Right ventricle myocardium superior (tissue), 1 donor: Measurements from ENCODE around the gene CTBP2. TPM values are rescaled to one million over a fixed set of nuclear protein-coding genes. Genes with fewer than 3 reads are reported as not detected.

ENCODE experiments used
- ATAC-seq: fragments of 200-7000 bp; cut with Tn5 transposase; one replicate; pipeline ENCODE4 v1.9.1; 2020; ENCODE audit warnings: mild to moderate bottlenecking; ENCODE audit not compliant: poor library complexity
- DNase-seq: peaks from one replicate; pipeline ENCODE4 v3.0.0-alpha.2; 2020
- intact Hi-C: fragments of 100-400 bp; cut with DNase I; formaldehyde crosslinking; loops from one replicate; pipeline ENCODE4 v1.11.2; 2022
- total RNA-seq: library from RNA; stranded (reverse); fragmentation: NEBNext Ultra II Directional; extraction: Animal tissue kit (Norgen Biotek cat#: 25700); gene quantifications from one replicate; pipeline ENCODE4 v1.2.1, GENCODE V29; 2021
- donor health status: DM: no; HTN: yes; CAD: no; lungs with severe emphysema.

The CTBP2 gene
- total RNA-seq, 1 donor from 2014 or later: 29.4 TPM

DNA sequence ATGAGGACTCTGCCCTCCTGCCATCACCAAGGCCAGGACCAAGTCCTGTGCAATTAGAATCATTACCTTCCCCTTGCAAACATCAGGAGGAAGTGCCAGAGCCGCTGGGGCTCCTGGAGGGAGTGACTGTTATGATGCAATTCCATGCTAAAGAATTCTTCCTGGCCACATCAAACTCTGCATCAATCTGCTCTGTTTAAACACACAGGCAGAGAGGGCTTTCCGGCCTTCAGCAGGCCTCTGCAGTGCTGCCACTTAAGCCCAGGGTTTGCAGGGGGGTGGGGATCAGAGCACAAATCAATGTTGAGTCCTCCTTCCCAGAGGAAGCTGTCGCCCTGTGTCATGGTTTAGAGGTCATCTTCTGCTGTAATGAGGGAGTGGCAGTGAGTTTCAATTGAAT is 58.1 kb downstream of the CTBP2 start:
- intact Hi-C loops: no loop called here
- no peak for DNase-seq
- ATAC-seq: no peak

- no peak for DNase-seq
- no peak for ATAC-seq
- intact Hi-C loops: no loop called here
Observed at GRCh38 chr10:125101581-125101980, 58.8 kb downstream of the CTBP2 start.

DNA sequence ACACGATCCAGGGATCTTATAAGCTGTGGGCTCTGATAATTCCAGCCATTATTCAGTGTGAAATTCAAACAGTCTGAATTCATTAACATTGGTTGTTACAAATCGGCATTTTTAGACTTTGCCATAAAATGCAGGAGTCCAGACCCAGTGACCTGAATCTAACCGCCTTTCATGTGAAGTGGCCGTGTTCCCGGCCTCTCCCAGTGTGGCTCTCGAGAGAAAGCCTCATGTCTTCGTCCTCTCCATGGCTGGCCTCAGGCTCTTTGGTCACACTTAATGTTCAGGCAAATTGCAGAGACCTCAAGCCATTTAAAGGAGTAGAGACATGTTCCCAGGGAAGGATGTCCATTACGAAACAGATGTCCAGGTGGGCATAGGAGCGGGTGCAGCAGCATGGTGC is 59.3 kb downstream of the CTBP2 start:
- ATAC-seq (no peak), DNase-seq (no peak)
- intact Hi-C loops: no loop called here

- DNase-seq: no peak
- no peak for ATAC-seq
- intact Hi-C loops: no loop called here
Observed at GRCh38 chr10:125097409-125098070, 62.8 kb downstream of the CTBP2 start.

- no peak for DNase-seq
- intact Hi-C loops: no loop called here
- no peak for ATAC-seq
Observed at GRCh38 chr10:125096975-125097374, 63.4 kb downstream of the CTBP2 start.

- intact Hi-C loops: no loop called here
- ATAC-seq (no peak), DNase-seq (no peak)
Observed at GRCh38 chr10:125096371-125096770, 64.0 kb downstream of the CTBP2 start.

- DNase-seq: no peak
- intact Hi-C loops: no loop called here
- ATAC-seq: no peak
Observed at GRCh38 chr10:125095776-125096175, 64.6 kb downstream of the CTBP2 start.

- DNase-seq: no peak
- intact Hi-C loops: no loop called here
- ATAC-seq: no peak
Observed at GRCh38 chr10:125095228-125095627, 65.1 kb downstream of the CTBP2 start.

GRCh38 chr10:125094806-125095205 is 65.6 kb downstream of the CTBP2 start:
- no peak for DNase-seq
- intact Hi-C loops: no loop called here
- ATAC-seq: no peak

GRCh38 chr10:125093974-125094705 is 66.2 kb downstream of the CTBP2 start:
- no peak for DNase-seq
- intact Hi-C loops: no loop called here
- no peak for ATAC-seq

GRCh38 chr10:125093199-125093973 is 67.0 kb downstream of the CTBP2 start:
- intact Hi-C loops: no loop called here
- ATAC-seq (peak; percentile 76), DNase-seq (peak; percentile 71)

GRCh38 chr10:125092564-125093031 is 67.8 kb downstream of the CTBP2 start:
- ATAC-seq: no peak
- intact Hi-C loops: no loop called here
- no peak for DNase-seq

- no peak for ATAC-seq
- intact Hi-C loops: no loop called here
Observed at GRCh38 chr10:125091891-125092290, 68.5 kb downstream of the CTBP2 start.

DNA sequence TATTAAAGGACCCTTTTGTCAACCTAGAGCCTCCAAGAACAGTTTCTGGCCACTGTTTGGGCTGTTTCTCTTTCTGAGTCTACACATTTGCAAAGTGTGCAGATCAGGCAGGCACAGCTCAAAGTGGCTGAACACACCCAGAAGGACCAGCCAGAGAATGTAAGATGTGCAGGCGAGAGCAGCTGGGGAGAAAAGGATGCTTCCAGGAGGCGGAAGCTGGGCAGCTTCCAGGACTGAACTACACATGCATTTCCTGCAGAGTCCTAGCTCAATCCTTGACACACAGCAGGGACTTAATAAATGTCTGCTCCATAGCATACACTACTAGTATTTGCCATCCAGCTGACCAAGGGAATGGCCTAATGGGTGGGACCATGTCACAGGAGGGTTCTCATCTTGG is 70.9 kb downstream of the CTBP2 start:
- ATAC-seq (no peak), DNase-seq (no peak)
- intact Hi-C loops: no loop called here

More at GRCh38 chr10:125091891-125092290, 68.5 kb downstream of the CTBP2 start:
- DNase-seq: no peak

DNA sequence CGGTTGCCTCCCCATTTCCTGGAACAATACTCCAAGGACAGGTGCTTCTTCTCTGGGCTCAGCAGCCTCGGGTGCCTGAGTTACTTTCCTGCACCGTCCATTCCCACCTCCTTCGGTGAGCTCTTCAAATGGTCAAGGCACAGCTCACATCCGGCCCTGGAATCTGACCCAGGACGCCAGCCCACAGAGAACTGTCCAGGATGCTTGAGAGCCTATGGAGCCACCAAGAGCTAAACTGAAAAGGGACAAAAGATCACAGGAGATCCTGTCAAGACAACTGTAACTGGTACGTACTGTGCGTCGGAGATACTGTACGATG is 72.5 kb downstream of the CTBP2 start:
- ATAC-seq: no peak
- intact Hi-C loops: no loop called here
- DNase-seq: no peak

DNA sequence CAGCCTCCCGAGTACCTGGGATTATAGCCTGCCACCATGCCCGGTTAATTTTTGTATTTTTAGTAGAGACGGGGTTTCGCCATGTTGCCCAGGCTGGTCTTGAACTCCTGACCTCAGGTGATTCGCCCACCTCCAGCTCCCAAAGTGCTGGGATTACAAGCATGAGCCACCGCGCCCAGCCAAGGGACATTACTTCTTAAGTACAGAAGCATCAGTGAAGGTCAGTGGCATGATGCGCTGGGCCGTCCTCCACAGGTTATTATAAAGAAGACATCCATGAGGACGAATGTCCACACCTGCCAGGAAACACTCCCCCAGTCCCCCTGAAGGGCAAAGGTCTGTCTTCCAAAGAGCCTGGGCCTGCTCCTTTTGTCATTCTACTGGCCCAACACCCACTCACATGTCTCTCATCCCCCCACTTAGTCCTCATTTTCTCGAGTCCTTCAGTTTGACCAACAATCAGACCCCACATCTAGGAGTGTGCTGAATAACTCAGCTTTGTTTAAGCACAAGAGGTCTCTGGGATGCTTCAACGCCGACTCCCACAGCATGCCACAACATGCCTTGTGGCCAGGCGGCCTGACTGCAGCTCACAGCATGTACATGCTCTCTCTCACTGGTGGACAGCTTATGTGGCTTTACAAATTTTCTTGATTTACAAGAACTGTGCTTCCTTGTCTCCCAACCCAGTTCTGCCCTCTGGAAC is 73.0 kb downstream of the CTBP2 start:
- DNase-seq: no peak
- no peak for ATAC-seq
- intact Hi-C loops: no loop called here

- DNase-seq: no peak
Observed at GRCh38 chr10:125086691-125087090, 73.7 kb downstream of the CTBP2 start.

DNA sequence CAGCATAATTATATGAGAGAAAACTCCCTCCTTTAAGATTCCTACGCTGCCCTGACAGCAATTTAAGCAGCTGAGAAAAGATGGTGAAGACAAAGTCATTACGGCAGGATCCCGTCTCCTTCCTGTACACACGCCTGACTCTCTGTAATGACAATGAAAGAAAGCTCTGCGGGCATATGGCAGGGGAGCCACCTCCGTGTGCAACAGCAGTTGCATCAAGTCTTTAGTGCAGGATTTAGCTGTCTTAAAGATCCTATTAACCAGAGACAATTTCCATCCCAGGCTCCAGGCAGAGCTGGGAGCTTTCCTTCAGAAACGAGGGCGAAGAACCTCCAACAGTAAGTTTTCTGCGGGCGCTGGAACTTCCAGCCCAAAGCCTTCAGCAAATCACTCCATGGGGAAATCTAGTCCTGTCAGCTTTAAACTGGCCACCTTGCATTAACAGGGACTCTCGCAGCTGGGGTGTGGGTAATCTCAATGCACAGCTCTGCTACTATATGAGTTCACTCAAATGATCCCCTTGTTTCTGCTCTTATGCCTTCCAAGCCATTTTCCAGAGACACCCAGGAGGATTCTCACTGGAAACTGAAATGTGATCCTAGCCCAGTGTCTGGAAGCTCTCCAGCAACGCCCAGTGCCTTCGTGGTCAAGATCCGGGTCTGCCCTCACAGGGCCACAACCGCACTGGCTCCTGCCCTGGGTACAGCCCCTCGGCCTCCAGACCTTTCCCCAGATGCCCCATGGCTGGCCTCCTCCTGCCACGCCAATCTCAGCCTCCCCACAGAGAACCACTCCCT is 74.9 kb downstream of the CTBP2 start:
- ATAC-seq (peak; percentile 9), DNase-seq (no peak)
- intact Hi-C loops: no loop called here

More at GRCh38 chr10:125086691-125087090, 73.7 kb downstream of the CTBP2 start:
- no peak for ATAC-seq
- intact Hi-C loops: no loop called here
